Left forelimb (tissue), 1 donor: ENCODE results near the gene DRG2.

Experiments used
- DNase-seq: peaks from one replicate; pipeline ENCODE4 v3.0.0-alpha.2; 2018; ENCODE audit warnings: low spot score

The DRG2 gene

DNA sequence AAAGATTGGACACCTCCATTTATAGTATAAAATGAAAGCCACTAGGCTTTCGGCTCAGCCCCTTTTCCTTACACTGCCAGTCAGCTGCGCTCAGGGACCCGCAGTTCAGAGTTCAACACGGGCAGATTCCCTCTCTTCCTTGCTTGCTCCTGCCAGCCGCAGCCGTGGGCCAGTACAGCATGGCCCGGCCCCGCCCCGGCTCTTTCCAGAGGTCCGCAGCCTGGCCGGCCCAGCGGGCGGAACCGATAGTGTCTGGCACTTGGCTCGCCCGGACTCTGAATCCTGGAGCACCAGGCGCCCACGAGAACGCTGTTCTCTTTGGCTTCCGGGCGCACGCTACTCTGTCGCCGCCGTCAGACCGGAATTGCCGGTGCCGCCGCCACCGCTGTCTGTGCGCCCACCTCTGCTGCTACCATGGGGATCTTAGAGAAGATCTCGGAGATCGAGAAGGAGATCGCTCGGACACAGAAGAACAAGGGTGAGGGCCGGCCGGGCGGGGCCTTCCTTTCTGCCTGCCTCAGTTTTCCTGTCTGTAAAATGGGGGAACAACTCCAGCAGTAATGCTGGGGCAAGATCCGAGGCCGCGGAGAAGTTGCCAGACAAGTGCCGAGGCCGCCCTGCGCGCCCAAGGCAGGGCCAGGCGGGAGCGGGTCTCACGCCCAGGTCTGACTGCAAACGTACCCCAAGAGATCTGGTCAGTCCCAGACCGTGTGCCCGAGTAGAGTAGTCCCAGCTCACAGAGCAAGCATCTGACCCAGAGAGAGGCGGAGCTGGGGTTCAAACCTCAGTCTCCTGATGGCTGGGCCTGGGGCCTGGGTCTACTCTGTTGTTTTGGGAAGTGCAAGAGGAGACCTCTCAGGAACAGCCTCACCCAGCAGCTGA, at the start of gene DRG2:
TSS of gene DRG2 (plus strand) at position 339 of the 882 bp plus-strand sequence. CDS start at position 415, 76 bp downstream.
- DNase-seq = peak; percentile 97

DNA sequence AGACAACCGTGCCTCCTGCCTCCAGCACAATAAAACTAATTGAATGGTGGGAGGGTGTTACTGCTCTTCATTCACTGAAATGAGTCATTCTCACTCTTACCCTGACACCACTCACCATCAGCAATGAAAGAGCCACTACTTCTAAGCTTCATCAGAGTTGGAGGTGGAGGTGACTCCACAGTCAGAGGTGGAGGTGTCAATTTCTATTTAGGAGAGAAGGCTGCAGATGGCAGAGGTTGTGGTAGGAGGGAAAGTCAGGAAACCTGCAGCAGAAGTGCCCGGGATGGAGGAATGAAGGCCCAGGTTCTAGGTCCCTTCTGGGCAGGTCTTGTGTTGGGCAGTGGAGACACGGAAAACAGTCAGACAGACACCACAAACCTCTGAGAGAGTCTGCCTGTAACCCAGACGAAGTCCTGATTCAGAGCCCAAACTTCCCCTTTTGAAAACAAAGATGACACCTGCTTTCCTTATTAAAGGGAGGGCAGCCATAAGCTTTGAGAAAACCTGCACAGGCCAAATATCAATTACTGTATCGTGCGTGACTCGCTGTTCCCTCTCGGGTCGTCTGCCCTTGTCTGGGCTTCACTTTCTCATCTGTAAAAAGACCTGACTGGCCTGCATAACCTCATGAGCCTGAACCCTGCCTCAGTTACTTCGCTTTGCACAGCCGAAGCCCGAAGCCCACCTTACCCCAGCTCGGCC, 49.4 kb upstream of the DRG2 start:
- DNase-seq = no peak

GRCh38 chr17:18038861-18039534, 48.8 kb upstream of the DRG2 start, which contains the start of the genes ATPAF2 and GID4:
Gene ATPAF2, minus strand, starts transcription at chr17:18039168. Its CDS starts 155 bp downstream, at chr17:18039013.
Gene GID4, plus strand, starts transcription at chr17:18039408. Its CDS starts 57 bp downstream, at chr17:18039465.
- DNase-seq = peak; percentile 100

DNA sequence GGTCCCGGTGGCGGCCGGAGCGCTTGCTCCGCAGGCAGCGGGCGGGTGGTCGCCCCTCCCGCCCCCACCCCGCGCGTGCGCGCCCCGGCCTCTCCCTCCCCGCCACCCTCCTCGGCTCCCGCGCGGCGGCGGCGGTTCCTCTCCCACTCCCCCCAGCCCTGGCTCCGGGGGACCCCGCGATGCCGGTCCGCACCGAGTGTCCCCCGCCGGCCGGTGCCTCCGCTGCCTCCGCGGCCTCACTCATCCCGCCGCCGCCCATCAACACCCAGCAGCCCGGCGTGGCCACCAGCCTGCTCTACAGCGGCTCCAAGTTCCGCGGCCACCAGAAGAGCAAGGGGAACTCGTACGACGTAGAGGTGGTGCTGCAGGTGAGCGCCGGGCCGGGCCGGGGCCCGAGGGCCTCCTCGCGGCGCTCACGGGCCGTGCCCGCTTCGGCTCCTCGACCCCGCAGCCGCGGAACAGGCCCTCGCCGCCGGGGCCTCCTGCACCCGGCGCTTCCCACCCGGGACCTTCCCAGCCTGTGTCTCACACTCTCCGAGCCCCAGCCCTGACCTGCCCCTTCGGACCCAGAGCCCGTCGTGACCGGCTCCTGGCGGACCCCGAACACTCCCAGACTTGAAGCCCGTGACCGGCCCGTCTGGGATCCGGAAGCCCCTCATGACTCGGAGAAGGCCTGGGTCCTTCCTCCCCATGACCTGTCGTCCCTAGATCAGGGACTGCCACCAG, 48.0 kb upstream of the DRG2 start:
- DNase-seq = no peak

- DNase-seq = no peak
These were observed 47.4 kb upstream of the DRG2 start for GRCh38 chr17:18040261-18040858.

DNA sequence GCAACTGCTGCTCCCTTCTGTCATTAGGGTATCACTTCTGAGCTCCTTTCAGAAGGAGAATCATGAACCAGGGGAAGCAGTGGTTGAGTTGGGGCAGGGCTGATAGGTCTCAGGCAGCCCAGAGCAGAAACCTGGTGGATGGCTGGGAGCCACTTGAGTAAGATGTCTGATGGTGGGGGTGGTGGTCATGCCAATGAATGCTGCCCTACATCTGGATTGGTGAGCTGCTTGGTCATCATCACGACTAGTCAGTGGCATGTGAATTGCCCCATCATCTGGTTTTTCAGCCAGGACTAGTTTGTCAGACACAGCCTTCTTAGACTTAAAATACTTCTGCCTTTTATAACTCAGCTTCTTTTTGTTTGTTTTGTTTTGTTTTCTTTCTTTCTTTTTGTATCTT, 46.0 kb upstream of the DRG2 start:
- DNase-seq = no peak

DNA sequence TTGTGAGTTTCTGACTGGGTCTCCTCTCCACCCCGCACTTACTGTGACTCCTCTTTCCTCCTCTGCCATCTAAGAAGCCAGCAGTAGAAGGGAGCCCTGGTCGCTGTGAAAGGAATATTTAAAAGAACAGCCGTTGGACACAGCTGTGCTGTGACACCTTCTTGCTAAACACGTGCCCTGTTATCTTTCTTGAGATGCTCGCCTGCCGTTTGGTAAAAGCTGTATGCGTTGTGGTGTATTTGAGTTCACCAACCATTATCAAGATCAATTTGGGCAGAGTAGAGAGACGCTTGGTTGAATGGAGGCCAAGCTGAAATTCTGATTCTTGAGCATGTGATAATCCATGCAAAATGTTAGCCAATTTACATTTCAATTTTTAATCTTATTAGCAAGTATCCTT, 44.8 kb upstream of the DRG2 start:
- no peak for DNase-seq

DNA sequence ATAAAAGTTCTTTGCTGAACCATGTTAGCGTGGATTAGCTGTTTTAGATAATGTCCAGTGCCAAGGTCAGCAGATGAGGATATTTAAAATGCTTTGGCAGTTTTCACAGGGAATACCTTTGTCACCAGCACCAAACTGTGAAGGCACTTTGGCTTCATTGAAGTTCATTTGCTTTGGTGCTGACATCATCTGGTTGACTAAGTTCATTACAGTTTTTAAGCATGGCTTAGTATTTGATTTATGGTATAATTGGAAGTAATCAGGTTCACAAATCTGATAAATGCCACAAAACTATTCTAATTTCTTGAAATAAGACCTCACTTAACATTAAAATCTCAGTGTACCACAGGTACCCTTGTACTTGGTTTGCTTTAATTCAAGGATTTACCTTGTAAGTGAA, 44.3 kb upstream of the DRG2 start:
- no peak for DNase-seq

DNA sequence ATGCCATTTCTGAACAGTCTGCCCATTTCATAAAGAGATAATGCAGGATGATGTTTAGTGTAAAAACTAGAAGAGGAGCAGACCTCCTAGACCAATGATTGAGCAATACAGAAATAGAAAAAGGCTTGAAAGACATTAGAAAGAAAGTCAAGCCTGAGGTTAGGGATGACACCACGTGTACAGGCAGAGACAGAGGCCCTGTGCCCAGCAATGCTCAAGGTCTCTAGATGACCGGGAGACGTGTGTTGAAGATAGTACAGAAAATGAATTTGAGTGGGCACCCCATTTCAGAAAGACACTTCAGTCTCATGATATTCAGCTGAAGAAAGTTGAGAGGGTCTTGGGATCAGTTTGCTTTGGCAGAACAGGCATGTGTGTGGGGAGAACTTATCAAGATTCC, 43.1 kb upstream of the DRG2 start:
- no peak for DNase-seq

GRCh38 chr17:18045691-18046350, 41.9 kb upstream of the DRG2 start:
- no peak for DNase-seq

GRCh38 chr17:18055597-18055996, 32.2 kb upstream of the DRG2 start:
- DNase-seq = no peak

DNA sequence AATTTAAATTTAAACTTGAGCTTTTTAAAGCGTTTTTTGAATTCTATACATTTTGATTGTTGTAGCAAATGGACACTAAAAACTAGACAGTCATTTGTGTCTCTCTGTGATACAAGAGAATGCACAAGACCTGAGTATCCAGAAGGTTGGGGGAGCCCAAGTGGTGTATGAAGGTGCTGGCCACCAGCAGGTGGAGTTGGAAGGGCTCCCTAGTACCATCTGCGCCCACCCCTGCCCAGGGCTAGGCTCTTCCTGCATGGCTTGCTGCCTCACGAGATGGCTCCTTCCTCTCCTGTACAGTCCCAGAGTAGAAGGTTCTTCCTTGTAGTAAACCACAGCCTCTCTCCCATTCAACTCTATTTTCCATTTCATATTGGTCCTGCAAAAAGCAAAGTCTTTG, 31.5 kb upstream of the DRG2 start:
- DNase-seq = no peak

GRCh38 chr17:18059283-18059682, 28.5 kb upstream of the DRG2 start:
- no peak for DNase-seq

DNA sequence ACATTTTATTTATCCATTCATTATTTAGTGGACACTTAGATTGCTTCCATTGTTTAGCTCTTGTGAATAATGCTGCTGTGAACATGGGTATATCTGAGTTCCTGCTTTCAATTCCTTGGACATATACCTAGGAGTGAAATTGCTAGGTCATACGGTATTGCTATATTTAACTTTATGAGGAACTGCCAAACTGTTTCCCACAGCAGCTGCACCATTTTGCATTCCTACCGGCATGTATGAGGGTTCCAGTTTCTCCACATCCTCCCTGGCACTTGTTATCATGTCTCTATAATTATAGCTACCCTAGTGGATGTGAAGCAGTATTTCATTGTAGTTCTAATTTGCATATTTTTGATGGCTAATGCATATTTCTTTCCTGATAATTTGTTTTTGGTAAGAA, 23.7 kb upstream of the DRG2 start:
- DNase-seq = no peak

DNA sequence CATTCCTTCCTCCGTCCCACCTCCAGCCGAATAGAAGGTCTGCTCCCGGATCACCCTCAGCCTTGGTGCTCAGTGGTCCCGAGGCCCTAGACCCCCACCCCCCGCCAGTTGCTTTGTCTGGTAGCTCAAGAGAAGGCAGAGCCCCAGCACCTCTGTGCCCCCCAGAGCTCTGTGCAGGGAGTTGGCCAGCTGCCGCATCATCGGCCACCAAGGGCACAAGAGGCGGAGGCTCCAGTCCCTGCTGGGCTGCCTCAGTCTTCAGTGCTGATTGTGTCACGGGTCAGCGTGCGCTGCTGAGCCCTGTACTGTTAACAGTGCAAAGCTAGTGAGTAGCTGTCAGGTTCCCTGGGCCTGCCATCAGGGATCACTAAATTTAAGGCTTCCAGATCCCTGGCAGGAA, 22.2 kb upstream of the DRG2 start:
- DNase-seq = no peak

DNA sequence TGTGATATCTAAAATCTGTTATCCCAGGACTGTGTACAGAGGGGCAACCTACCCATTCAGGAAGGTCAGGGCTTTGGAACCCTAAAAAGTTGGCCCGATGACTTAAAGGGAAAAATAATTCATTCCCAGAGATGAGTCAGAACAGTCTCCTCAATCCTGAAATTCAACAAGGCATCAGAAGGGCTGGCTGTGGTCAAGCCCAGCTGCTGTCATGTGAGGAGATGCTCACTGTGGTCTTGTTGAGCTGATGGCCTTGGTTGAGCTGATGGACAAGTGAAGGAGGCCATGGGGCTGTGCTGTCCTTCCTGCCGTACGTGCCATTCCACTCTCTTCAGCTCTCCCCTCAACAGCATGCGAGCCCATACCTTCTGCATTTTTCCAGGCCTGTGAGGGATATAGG, 20.9 kb upstream of the DRG2 start:
- no peak for DNase-seq

- DNase-seq = no peak
These were observed 18.6 kb upstream of the DRG2 start for GRCh38 chr17:18069101-18069500.

DNA sequence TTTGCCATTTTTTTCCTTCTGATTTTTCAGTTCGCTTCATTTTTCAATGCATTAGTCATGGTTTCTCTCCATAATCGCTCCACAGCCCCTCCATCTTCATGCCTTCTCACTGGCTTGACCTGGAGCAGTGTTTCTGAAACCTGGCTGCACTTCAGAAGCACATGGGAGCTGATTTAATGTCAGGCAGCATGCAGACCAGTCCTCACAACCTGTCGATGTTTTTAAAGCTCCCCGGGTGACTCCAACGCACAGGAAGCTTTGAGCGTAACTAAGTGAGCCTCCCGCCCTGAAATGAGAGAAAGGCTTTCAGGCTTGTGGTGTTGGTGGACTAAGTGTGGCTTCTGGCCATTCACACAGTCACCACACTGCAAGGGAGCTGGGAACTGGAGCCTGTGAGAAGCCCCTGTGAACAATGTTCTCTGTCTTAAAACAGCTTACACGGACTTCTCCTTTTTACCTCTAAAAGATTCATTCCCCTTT, 16.8 kb upstream of the DRG2 start:
- no peak for DNase-seq

DNA sequence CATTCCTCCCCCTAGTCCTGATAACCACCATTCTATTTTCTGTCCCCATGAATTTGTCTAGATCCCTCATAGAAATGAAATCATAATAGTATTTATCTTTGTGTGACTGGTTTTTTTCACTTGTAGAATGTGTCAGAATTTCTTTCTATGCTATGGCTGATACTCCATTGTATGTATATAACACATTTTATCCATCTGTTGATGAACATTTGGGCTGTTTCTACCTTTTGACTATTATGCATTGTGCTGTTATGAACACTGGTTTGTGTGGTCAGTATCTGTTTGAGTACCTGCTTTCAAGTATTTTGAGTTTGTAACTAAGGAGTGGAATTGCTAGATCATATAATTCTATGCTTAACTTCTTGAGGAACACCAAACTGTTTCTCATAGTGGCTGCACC, 16.0 kb upstream of the DRG2 start:
- DNase-seq = no peak

- no peak for DNase-seq
These were observed 13.0 kb upstream of the DRG2 start for GRCh38 chr17:18074566-18075272.
